ENCODE results near the gene SYT1. TPM values are rescaled to one million over a fixed set of nuclear protein-coding genes. Genes with fewer than 3 reads are reported as not detected.

Gene SYT1
- total RNA-seq, 1 experiment from 2014 or later = 44.9 TPM

DNA sequence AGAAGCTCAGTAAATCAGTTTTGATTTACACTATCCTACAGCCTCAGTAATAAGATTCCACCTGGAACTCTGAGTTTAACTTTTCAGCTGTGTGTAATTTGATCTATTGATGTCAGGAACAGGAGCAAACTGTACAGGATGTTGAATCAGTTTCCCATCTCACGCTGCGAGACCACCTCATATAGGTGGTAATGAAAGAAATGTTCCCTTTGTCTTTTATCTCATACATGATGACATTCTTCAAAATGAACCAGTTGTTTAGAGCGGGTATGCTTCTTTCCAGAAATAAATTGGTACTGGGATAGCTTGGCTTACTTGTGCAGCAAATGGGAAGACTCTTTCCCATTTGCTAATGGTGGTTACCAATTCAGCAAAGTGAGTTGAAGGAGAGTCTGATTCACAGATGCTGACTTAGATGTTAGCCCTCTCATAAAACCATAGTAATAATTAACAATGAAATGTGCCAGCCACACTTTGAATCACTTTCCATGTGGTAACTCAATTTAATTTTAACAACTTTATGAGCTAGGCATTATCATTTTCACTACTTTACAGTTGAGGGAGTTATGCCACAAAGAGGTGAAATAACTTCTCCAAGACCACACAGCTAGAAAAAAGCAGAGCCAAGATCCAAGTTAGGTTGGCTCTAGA lies 574.7 kb downstream of the SYT1 start:
- ChIA-PET CTCF (no interaction called here), POLR2A (interaction anchor here (0.6 kb wide), 1 partner anchor 11 kb away, joined by 3 read pairs; no protein-coding TSS in a partner anchor), RAD21 (ENCODE audit: low non-redundant PET in 1 of 2, low total read pairs in 2 of 2, uncharacterized antibody in 2 of 2, unreplicated experiment in 2 of 2) (no interaction called here)
- Histone ChIP-seq H2AFZ (ENCODE audit: low read depth, low read length, poor library complexity, severe bottlenecking) (no peak overlapping the region), H3K4me1 (ENCODE audit: control insufficient read depth in 1 of 2, insufficient read depth in 2 of 2, low read length in 2 of 2) (peaks cover 0 to 9% of the 10 kb centered on the region in 2 experiments; a peak in 2 of 4 replicates), H3K27me3 (ENCODE audit: insufficient read depth, low read length) (no peaks in the 10 kb centered on the region), H3K9ac (ENCODE audit: low read length) (no peak overlapping the region), H4K20me1 (ENCODE audit: insufficient read depth) (no peaks in the 10 kb centered on the region), H3K4me2 (ENCODE audit: low read length) (no peak overlapping the region), H3K27ac (ENCODE audit: low read depth, low read length) (no peak overlapping the region), H3K79me2 (ENCODE audit: insufficient read depth, low read length) (no peaks in the 10 kb centered on the region), H3K9me2 (ENCODE audit: insufficient read depth) (no peaks in the 10 kb centered on the region), H3K4me3 (replicated peaks in 1 of 2; ENCODE audit: low read depth in 1 of 2, low read length in 2 of 2) (no peak overlapping the region), H3K36me3 (ENCODE audit: control insufficient read depth in 1 of 2, insufficient read depth in 2 of 2, low read length in 2 of 2) (no peaks in the 10 kb centered on the region), H3K9me3 (ENCODE audit: control insufficient read depth in 1 of 2, insufficient read depth in 1 of 2, low read depth in 1 of 2, low read length in 2 of 2) (no peaks in the 10 kb centered on the region)
- no TSS peak for BruUV-seq (replicated peaks)
- DNase-seq (ENCODE audit: low read depth, low spot score) (no peak), ATAC-seq (no peak)
- TF ChIP-seq ZFX (IDR thresholded peaks at IDR 0.05) (no peak), TCF7L2 (IDR thresholded peaks at IDR 0.05; ENCODE audit: borderline replicate concordance, extremely low read depth, insufficient read depth, insufficient read length) (no peak), CEBPB (IDR thresholded peaks at IDR 0.05; ENCODE audit: low read depth) (no peak), YY1 (IDR thresholded peaks at IDR 0.05; ENCODE audit: extremely low read depth, insufficient replicate concordance, low read depth, low read length) (no peak), SIN3A (IDR thresholded peaks at IDR 0.05; ENCODE audit: low read depth) (no peak), POLR2A (IDR thresholded peaks at IDR 0.05; ENCODE audit: borderline replicate concordance, extremely low read depth, insufficient read depth, insufficient read length) (no peak), EGR1 (IDR thresholded peaks at IDR 0.05; ENCODE audit: low read depth) (no peak), FOSL1 (IDR thresholded peaks at IDR 0.05; ENCODE audit: low read depth) (no peak), SRF (IDR thresholded peaks at IDR 0.05; ENCODE audit: low read depth) (no peak), ZNF274 (IDR thresholded peaks at IDR 0.05; ENCODE audit: low read depth, low read length) (no peak), EZH2phosphoT487 (IDR thresholded peaks at IDR 0.05; ENCODE audit: borderline replicate concordance) (no peak), CBX3 (IDR thresholded peaks at IDR 0.05; ENCODE audit: low read depth) (no peak), JUND (IDR thresholded peaks at IDR 0.05) (no peak), ELF1 (IDR thresholded peaks at IDR 0.05; ENCODE audit: borderline replicate concordance, low read depth) (no peak), POLR2AphosphoS5 (IDR thresholded peaks at IDR 0.05; ENCODE audit: low read depth, low read length) (no peak)
- TF ChIP-seq, protein P1, sequence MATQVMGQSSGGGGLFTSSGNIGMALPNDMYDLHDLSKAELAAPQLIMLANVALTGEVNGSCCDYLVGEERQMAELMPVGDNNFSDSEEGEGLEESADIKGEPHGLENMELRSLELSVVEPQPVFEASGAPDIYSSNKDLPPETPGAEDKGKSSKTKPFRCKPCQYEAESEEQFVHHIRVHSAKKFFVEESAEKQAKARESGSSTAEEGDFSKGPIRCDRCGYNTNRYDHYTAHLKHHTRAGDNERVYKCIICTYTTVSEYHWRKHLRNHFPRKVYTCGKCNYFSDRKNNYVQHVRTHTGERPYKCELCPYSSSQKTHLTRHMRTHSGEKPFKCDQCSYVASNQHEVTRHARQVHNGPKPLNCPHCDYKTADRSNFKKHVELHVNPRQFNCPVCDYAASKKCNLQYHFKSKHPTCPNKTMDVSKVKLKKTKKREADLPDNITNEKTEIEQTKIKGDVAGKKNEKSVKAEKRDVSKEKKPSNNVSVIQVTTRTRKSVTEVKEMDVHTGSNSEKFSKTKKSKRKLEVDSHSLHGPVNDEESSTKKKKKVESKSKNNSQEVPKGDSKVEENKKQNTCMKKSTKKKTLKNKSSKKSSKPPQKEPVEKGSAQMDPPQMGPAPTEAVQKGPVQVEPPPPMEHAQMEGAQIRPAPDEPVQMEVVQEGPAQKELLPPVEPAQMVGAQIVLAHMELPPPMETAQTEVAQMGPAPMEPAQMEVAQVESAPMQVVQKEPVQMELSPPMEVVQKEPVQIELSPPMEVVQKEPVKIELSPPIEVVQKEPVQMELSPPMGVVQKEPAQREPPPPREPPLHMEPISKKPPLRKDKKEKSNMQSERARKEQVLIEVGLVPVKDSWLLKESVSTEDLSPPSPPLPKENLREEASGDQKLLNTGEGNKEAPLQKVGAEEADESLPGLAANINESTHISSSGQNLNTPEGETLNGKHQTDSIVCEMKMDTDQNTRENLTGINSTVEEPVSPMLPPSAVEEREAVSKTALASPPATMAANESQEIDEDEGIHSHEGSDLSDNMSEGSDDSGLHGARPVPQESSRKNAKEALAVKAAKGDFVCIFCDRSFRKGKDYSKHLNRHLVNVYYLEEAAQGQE (IDR thresholded peaks at IDR 0.05; ENCODE audit: low read depth) = no peak
- TF ChIP-seq, protein P2, sequence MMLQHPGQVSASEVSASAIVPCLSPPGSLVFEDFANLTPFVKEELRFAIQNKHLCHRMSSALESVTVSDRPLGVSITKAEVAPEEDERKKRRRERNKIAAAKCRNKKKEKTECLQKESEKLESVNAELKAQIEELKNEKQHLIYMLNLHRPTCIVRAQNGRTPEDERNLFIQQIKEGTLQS (IDR thresholded peaks at IDR 0.05) = no peak
- TF ChIP-seq, protein P3, sequence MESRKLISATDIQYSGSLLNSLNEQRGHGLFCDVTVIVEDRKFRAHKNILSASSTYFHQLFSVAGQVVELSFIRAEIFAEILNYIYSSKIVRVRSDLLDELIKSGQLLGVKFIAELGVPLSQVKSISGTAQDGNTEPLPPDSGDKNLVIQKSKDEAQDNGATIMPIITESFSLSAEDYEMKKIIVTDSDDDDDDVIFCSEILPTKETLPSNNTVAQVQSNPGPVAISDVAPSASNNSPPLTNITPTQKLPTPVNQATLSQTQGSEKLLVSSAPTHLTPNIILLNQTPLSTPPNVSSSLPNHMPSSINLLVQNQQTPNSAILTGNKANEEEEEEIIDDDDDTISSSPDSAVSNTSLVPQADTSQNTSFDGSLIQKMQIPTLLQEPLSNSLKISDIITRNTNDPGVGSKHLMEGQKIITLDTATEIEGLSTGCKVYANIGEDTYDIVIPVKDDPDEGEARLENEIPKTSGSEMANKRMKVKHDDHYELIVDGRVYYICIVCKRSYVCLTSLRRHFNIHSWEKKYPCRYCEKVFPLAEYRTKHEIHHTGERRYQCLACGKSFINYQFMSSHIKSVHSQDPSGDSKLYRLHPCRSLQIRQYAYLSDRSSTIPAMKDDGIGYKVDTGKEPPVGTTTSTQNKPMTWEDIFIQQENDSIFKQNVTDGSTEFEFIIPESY (IDR thresholded peaks at IDR 0.05; ENCODE audit: extremely low read depth, insufficient replicate concordance, low read length) = no peak
- TF ChIP-seq, protein P4, sequence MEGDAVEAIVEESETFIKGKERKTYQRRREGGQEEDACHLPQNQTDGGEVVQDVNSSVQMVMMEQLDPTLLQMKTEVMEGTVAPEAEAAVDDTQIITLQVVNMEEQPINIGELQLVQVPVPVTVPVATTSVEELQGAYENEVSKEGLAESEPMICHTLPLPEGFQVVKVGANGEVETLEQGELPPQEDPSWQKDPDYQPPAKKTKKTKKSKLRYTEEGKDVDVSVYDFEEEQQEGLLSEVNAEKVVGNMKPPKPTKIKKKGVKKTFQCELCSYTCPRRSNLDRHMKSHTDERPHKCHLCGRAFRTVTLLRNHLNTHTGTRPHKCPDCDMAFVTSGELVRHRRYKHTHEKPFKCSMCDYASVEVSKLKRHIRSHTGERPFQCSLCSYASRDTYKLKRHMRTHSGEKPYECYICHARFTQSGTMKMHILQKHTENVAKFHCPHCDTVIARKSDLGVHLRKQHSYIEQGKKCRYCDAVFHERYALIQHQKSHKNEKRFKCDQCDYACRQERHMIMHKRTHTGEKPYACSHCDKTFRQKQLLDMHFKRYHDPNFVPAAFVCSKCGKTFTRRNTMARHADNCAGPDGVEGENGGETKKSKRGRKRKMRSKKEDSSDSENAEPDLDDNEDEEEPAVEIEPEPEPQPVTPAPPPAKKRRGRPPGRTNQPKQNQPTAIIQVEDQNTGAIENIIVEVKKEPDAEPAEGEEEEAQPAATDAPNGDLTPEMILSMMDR (IDR thresholded peaks at IDR 0.05 in 2 of 3, conservative IDR thresholded peaks at IDR 0.05 in 1 of 3; ENCODE audit: borderline replicate concordance in 1 of 3, insufficient read depth in 1 of 3, low read depth in 2 of 3, low read length in 2 of 3) = no peak
- intact Hi-C loops (cut with micrococcal nuclease) = no loop called here

All from HCT116 (cell line).